Measurements from ENCODE around the gene C19orf33.

The C19orf33 gene

GRCh38 chr19:38298821-38299680, 5.0 kb upstream of the C19orf33 start:
- Histone ChIP-seq H3K4me2 (peak overlapping the region in 6 of 11 experiments; percentile 13 to 40 (median 28); a peak in 8 of 22 replicates), H3K27ac (no peak overlapping the region), H3K36me3 (peaks cover 5 to 24% (median 12%) of the 10 kb centered on the region in 11 experiments; a peak in 18 of 22 replicates), H4K20me1 (peaks cover 0 to 1% (median 0%) of the 10 kb centered on the region in 11 experiments; a peak in 1 of 22 replicates), H3K4me3 (no peak overlapping the region), H3K9me3 (replicated peaks in 1 of 11) (peaks cover 0 to 4% (median 0%) of the 10 kb centered on the region in 11 experiments; a peak in 1 of 22 replicates), H3K9ac (no peak overlapping the region), H3K27me3 (no peaks in the 10 kb centered on the region), H3K4me1 (peaks cover 0 to 16% (median 9%) of the 10 kb centered on the region in 10 experiments; a peak in 16 of 20 replicates)
- TF ChIP-seq Cebpa-rat (IDR thresholded peaks at IDR 0.05): no peak

- Histone ChIP-seq H3K4me1 (peaks cover 0 to 31% (median 6%) of the 10 kb centered on the region in 10 experiments; a peak in 10 of 20 replicates), H3K27ac (0 out of 22 replicates have a peak overlapping the region, but pooled peaks of 1 of the 11 experiments have one; percentile 16), H3K4me2 (peak overlapping the region in 3 of 11 experiments; percentile 8 to 54 (median 26); a peak in 3 of 22 replicates), H3K9ac (no peak overlapping the region; a peak in 1 of 22 replicates), H3K4me3 (no peak overlapping the region), H3K36me3 (peaks cover 34 to 67% (median 55%) of the 10 kb centered on the region in 11 experiments), H4K20me1 (peaks cover 0 to 32% (median 0%) of the 10 kb centered on the region in 11 experiments; a peak in 6 of 22 replicates), H3K27me3 (no peaks in the 10 kb centered on the region), H3K9me3 (replicated peaks in 1 of 11) (no peaks in the 10 kb centered on the region)
- no peak for TF ChIP-seq Cebpa-rat (IDR thresholded peaks at IDR 0.05)
Observed at GRCh38 chr19:38304352-38304865, 358 bp downstream of the C19orf33 start.

- H3K4me3 ChIP-seq: no peak overlapping the region
- no peak overlapping the region for H3K27ac ChIP-seq
- peaks cover 36 to 70% (median 57%) of the 10 kb centered on the region in 11 experiments for H3K36me3 ChIP-seq
- peaks cover 0 to 35% (median 0%) of the 10 kb centered on the region in 11 experiments; a peak in 6 of 22 replicates for H4K20me1 ChIP-seq
- peaks cover 0 to 32% (median 7%) of the 10 kb centered on the region in 10 experiments; a peak in 10 of 20 replicates for H3K4me1 ChIP-seq
- no peak overlapping the region for H3K9ac ChIP-seq
- no peak overlapping the region for H3K4me2 ChIP-seq
- no peaks in the 10 kb centered on the region for H3K27me3 ChIP-seq
- TF ChIP-seq Cebpa-rat (IDR thresholded peaks at IDR 0.05): no peak
- H3K9me3 ChIP-seq (replicated peaks in 1 of 11): no peaks in the 10 kb centered on the region
Observed at GRCh38 chr19:38304866-38305429, 897 bp downstream of the C19orf33 start.

GRCh38 chr19:38306236-38306635, 2.2 kb downstream of the C19orf33 start:
- H3K27ac ChIP-seq: no peak overlapping the region
- H3K9ac ChIP-seq: no peak overlapping the region
- no peaks in the 10 kb centered on the region for H3K9me3 ChIP-seq (replicated peaks in 1 of 11)
- no peak overlapping the region for H3K4me2 ChIP-seq
- no peaks in the 10 kb centered on the region for H3K27me3 ChIP-seq
- no peak overlapping the region for H3K4me3 ChIP-seq
- H3K4me1 ChIP-seq: peaks cover 0 to 32% (median 7%) of the 10 kb centered on the region in 10 experiments; a peak in 10 of 20 replicates
- peaks cover 36 to 78% (median 63%) of the 10 kb centered on the region in 11 experiments for H3K36me3 ChIP-seq
- no peak for TF ChIP-seq Cebpa-rat (IDR thresholded peaks at IDR 0.05)
- peaks cover 0 to 44% (median 4%) of the 10 kb centered on the region in 11 experiments; a peak in 9 of 22 replicates for H4K20me1 ChIP-seq

GRCh38 chr19:38307076-38307475, 3.0 kb downstream of the C19orf33 start:
- no peak for TF ChIP-seq Cebpa-rat (IDR thresholded peaks at IDR 0.05)
- no peaks in the 10 kb centered on the region for H3K27me3 ChIP-seq
- peaks cover 0 to 32% (median 7%) of the 10 kb centered on the region in 10 experiments; a peak in 10 of 20 replicates for H3K4me1 ChIP-seq
- no peak overlapping the region for H3K4me2 ChIP-seq
- H3K4me3 ChIP-seq: no peak overlapping the region
- H3K36me3 ChIP-seq: peaks cover 36 to 79% (median 65%) of the 10 kb centered on the region in 11 experiments
- H3K27ac ChIP-seq: no peak overlapping the region
- no peak overlapping the region for H3K9ac ChIP-seq
- no peaks in the 10 kb centered on the region for H3K9me3 ChIP-seq (replicated peaks in 1 of 11)
- peaks cover 0 to 51% (median 6%) of the 10 kb centered on the region in 11 experiments; a peak in 9 of 22 replicates for H4K20me1 ChIP-seq

GRCh38 chr19:38307597-38307996, 3.5 kb downstream of the C19orf33 start:
- no peak for TF ChIP-seq Cebpa-rat (IDR thresholded peaks at IDR 0.05)
- peaks cover 36 to 79% (median 65%) of the 10 kb centered on the region in 11 experiments for H3K36me3 ChIP-seq

GRCh38 chr19:38308006-38308766, 4.1 kb downstream of the C19orf33 start:
- peaks cover 0 to 43% (median 16%) of the 10 kb centered on the region in 10 experiments; a peak in 13 of 20 replicates for H3K4me1 ChIP-seq
- H3K4me3 ChIP-seq: no peak overlapping the region
- H3K4me2 ChIP-seq: peak overlapping the region in 3 of 11 experiments; percentile 19 to 35 (median 24); a peak in 4 of 22 replicates
- H3K36me3 ChIP-seq: peaks cover 36 to 76% (median 65%) of the 10 kb centered on the region in 11 experiments
- H3K27ac ChIP-seq: no peak overlapping the region
- no peaks in the 10 kb centered on the region for H3K9me3 ChIP-seq (replicated peaks in 1 of 11)
- peaks cover 0 to 58% (median 13%) of the 10 kb centered on the region in 11 experiments; a peak in 9 of 22 replicates for H4K20me1 ChIP-seq
- H3K9ac ChIP-seq: no peak overlapping the region
- H3K27me3 ChIP-seq: no peaks in the 10 kb centered on the region
- 0 out of 22 replicates have a peak, but pooled peaks of 1 of the 11 experiments have one; percentile 6 for TF ChIP-seq Cebpa-rat (IDR thresholded peaks at IDR 0.05)

More at GRCh38 chr19:38307597-38307996, 3.5 kb downstream of the C19orf33 start:
- Histone ChIP-seq H3K27me3 (no peaks in the 10 kb centered on the region), H3K4me3 (no peak overlapping the region), H4K20me1 (peaks cover 0 to 56% (median 8%) of the 10 kb centered on the region in 11 experiments; a peak in 9 of 22 replicates), H3K4me2 (no peak overlapping the region), H3K4me1 (peaks cover 0 to 37% (median 11%) of the 10 kb centered on the region in 10 experiments; a peak in 12 of 20 replicates), H3K9me3 (replicated peaks in 1 of 11) (no peaks in the 10 kb centered on the region), H3K9ac (no peak overlapping the region), H3K27ac (no peak overlapping the region)

Measured in BLaER1 treated with 17β-estradiol and CSF1 and Interleukin-3, amounts not matched to agents 10 nM and 100 nM (cell line).